ENCODE results near the gene INSYN2B. TPM values are rescaled to one million over a fixed set of nuclear protein-coding genes. Genes with fewer than 3 reads are reported as not detected.

The INSYN2B gene
- total RNA-seq, result 14.7 and 35.2 TPM in 2 replicates

GRCh38 chr5:169980418-169981053, at the start of gene INSYN2B:
INSYN2B (minus strand) TSS chr5:169980495; CDS start chr5:169883898, 96,597 bp downstream.

Other genes starting within 250 kb of the INSYN2B start
- not detected in 2 replicates for gene FOXI1, start 125.4 kb upstream of the INSYN2B start, total RNA-seq